Activated T-helper 1 cell treated with Interleukin-2 at 50 U/mL for 16 hours (primary cell): ENCODE results near the gene SH3BGR.
"Not testable (repeated sequence)": the region's sequence is repeated elsewhere in the genome, so short reads cannot be mapped to it uniquely, and the experiment has no call there.

Experiments
- DNase-seq: peaks from one replicate; pipeline ENCODE4 v3.0.0-alpha.2; 2020; ENCODE audit warnings: low read depth

SH3BGR gene

DNA sequence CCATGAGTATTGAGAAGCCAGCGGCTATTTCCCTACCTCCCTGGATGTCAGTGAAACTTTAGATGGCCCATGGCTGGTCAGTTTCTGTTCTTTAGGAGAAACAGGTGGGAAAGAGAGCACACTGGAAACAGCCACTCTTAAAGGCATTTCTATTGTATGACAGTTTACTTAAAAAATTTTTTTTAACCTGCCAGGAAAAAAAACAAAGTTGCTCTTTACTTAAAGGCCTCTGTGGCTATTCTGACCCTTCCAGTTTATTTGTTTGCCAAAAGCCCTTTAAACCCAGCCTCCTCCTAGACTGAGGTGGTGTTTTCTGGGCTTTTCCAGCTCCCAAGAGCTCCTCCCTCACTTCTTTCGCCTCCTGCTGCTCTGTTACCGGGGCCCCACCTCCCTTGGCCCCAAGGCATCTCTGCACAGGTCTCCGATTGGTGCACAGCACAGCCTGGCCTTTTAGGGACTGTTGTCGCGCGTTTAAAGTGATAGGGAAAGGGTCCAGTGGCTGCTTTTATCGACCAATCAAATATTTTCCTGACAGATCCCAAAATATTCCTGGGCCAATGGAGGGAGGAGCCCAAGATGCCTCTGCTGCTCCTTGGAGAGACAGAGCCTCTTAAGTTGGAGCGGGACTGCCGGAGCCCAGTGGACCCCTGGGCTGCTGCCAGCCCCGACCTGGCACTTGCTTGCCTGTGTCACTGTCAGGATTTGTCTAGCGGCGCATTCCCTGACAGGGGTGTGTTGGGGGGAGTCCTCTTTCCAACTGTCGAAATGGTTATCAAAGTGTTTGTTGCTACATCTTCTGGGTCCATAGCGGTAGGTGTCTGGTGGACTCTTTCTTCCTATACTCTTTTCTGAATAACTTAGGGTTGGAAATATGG lies at the start of gene SH3BGR:
SH3BGR (plus strand) TSS at position 639 of the 875 bp plus-strand sequence; CDS start at position 766, 127 bp downstream.
- DNase-seq: no peak

DNA sequence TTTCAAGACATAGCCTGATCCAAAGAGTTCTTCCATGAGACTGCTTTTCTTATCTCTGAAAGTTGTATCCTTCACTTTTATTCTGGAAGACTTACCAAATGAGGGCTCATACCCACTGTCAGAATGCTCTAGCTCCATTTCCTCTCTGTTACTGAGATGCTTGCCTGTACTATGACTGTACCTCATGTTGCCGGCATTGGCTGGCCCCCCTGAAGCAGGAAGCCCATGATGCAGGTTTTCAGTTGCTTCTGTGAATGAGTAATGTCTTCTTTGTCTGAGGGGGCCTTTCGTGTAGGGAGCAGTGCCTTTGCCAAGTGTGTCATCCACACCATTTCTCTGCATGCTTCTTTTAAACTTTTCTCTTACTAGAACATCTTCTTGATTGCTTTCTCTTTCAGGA lies 45.7 kb upstream of the SH3BGR start:
- no peak for DNase-seq

DNA sequence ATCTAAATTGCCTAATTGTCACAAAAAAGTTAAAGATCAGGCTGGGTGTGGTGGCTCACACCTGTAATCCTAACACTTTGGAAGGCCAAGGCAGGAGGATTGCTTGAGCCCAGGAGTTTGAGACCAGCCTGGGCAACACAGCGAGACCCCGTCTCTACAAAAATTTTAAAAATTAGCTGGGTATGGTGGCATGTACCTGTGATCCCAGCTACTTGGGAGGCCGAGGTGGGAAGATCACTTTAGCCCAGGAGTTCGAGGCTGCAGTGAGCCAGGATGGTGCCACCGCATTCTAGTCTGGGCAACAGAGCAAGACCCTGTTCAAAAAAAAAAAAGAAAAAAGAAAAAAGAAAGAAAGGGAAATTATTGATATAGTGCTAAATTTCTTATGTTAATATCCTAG lies 32.6 kb upstream of the SH3BGR start:
- not testable (repeated sequence) for DNase-seq

DNA sequence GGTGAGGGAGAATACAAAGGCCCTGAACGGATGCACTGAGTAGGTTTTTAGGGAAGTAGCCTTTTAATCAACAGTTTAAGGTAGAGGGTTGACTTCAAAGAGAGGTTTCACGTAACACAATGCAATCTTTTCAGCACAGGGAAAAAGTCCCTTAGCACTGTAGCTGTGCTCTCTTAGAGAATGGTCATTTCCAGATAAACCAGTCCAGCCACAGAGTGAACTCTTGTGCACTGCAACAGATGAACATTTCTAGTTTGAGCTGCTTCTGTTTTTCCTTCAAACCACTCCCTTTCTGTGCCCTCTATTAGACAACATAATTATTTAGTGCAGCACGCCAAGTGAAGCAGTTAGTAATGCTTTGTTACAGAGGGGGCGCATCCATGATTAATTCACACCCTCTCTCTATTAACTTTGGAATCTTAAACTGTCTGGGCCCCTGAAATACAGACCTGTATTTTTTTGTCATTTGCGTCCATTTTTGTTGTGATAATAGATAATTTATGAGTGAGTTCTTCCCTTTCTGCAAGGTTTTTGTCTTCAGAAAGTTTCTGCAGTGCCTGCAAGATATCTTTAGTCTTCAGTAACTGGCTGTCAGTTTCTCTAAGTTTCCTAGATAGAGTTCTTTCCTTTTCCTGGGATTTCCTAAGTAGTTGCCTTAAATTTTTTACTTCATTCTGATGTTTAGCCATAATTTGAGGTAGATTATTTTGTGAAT lies 29.1 kb upstream of the SH3BGR start:
- DNase-seq: no peak

DNA sequence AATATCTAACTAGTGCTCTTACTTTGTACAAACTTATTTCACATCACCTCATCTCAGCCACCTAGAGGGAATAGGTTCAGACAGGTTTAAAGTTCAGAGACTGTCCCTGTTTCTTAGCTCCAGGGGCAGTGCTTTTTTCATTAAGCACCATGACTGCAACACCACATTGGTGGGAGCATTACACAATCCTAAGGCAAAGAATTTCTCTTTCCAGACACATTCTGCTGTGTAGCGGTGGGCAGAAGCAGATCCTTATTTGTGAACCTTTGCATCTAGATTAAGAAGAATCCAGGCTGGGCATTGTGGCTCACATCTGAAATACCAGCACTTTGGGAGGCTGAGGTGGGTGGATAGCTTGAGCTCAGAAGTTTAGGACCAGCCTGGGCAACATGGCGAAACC lies 22.3 kb upstream of the SH3BGR start:
- no peak for DNase-seq

DNA sequence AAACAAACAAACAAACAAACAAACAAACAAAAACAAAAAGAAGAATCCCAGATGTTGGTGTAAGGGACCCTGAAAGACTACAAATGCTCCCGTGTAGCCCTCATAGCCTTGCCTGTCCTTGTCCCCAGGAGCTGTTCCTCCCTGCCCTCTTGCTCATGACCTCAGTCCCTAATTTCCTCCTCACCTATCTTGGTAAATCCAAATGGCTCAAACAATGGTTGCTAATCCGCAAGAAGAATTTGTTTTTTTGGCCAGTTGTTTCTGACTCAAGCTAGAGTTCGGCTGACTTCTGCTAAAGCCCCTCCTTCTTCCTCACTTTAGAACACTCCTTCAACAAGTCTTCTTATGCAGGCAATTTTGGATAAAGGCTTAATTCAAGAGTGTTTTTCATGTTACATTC lies 21.8 kb upstream of the SH3BGR start:
- no peak for DNase-seq

DNA sequence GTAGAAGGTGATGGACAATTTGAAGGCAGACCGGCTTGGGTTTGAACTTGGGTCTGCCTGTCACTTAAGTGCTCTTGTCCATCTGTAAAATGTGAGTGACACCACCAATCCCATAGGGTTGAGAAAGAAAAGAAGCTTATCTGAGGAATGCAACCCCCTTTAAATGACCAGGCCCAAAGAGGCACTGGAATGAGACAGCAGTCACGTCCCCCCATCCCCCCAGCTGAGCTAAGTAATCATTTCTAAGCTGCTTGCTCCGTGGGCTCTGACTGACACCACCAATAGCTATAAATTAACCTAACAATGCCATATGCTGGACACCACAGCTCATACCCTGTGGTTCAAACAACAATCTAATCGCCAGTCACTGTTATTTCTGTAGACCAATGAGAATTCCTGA lies 21.3 kb upstream of the SH3BGR start:
- no peak for DNase-seq

DNA sequence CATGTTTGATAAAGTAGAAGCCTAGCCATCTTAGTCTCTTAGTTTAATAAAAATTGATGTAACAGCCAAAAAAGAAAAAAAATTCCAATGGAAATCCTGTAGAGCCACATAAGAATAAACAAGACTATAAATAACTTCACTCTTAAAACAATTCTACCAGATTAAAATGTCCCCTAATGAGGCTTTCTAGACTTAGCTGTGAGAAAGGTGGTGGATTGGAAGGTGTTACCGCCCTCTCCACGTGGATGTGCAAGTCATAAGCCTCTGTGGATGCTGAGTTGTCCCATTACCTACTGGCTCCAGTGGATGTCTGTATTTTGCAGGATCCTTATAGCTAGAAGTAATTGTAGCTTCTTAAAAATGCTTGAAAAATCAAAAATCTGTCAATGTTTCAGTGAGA lies 20.8 kb upstream of the SH3BGR start:
- DNase-seq: no peak

DNA sequence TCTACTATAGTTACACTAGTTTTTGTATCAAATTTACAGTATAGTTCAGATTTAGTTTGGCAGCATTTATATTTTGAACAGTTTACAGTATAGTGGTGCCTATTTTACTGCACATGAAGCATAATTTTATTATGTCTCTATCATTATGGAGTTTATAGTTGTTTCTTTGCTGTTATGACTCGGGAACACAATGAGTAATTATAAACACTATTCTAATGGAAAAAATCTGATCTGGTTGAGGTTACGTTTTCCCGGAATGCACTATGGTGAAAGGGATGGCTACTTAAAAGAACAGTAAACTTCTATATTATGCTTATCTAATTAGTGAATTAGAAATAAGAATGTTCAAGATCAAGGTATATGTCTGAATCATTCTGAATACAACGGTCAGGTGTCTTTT lies 16.8 kb upstream of the SH3BGR start:
- no peak for DNase-seq

DNA sequence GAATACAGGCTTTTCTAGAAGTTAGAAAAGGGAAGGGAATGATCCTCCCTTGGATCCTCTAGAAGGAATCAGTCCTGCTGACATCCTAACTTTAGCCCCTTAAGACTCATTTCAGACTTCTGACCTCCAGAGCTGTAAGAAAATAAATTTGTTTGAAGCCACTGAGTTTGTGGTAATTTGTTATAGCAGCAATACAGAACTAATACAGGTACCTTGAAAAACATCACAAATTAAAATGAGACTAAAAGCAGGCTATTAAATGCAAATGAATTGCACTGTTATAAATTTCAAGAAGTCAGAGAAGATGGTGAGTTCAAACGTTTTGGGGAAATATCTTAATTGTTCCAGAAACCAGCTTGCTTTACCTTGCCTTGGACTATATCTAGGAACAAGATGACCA lies 12.5 kb upstream of the SH3BGR start:
- no peak for DNase-seq

DNA sequence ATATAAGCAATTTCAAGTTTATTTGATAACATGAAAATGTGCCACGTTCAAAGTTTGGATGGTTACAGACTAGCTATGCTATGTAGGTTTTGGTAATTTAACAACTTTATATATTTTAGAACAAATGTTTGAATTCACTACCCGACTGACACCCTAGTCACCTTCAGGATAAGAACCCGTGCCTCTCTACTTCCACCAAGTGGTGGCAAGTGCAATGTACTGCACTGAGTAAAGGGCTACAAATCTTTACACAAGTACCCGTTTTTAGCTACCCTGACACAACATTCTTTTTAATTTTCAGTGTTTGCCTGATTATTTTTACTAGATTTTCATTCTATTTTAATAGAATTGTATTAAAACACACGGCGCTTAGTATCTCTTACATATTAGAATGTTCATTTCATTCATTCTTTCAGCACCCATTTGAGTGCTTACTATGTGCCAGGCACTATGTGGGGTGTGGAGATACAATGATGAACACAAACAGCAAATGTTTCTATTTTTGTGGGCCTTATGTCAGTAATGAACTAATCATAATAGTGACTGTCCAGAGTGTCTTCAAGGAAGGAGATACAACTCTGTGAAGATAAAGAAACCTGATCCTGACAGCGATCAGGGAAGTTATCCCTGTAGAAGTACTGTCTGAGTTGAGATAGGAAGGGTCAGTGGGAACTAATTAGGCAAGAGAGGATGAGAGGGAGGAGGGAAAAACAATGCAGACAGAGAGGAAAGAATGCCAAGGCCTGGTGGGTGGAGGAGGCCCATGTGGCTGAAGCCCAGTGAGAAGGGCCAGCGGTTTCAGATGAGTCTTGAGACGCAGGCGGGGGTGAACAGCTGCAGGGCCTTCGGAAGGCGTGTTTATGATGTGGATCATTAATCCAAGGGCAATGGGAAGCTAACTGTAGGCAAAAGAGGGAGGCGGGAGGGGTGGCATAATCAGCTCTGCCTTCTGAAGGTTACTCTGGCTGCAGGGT lies 10.0 kb upstream of the SH3BGR start:
- DNase-seq: peak; percentile 5

DNA sequence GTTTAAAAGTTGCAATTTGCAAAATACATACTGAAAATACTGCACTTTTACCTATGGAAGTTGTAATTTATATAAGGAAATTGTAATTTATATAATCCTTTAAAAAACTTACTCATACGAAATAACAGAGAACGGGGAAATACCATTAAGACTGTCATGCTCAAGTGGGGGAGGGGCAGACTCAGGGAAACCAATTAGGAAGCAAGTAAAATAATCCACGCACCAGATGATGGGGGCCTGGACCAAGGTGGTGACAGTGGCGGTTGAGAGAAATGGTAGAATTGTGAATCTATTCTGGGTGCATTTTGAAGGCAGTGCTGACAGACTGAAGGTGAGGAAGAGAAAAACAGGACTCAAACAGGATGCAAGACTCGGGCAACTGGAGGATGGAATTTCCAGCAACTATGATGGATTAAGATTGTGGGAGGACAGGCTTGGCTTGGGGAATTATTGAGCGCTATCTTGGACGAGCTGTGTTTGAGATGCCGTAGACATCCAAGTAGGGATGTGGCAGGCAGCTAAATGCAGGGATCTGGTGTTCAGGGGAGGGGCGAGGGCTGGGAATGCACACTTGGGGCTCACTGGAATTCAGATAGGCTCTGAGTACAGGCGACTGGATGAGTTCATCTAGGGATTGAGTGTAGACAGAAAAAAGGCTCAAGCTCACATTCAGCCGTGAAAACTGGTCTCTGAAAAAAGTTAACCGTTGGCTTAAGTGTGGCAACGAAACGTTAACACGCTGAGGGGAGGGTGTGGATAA lies 7.2 kb upstream of the SH3BGR start:
- DNase-seq: no peak

DNA sequence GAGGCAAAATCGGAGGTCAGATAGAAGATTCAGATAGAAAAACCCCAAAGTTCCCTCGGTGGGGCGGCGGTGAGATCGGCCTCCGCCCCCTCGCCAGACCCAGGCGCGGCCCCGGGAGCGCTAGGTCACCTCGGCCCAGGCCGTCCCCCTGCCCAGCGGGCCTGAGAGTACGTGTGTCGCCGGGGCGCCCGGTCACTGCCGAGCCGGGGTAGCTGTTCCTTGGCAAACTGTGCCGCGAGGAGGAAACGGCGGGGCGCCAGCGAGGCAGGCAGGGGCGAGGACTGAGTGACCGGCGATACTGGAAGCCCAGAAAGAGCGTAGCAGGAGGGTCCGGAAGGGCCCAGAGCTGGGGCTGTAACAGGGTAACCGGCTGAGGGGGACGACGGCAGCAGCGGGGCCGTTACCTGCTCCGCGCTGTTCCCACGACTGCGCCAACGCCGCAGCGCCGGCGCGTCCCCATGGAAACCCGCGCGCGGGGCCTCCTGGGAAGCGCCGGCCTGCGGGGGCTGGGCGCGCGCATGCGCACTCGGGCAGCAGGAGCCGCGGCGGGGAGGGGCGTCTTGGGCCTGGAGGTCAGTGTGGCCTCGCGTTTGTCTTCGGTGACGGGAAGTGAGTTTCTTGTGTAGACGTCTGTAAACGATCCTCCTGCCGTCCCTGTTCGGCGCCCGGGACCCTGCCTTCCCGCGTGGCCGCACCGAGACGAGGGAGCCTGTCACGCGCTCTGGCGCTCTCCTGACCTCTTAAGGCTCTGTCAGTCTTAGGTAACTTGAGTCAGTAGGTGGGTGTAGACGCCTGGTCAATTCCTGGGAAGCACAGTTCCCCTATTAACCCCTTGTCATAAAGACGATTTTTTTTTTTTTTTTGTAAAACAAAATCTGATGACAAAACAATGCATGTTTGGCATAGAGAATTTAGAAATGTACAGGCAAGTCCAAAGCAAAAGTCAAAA lies 6.2 kb upstream of the SH3BGR start, which contains the start of gene LCA5L:
LCA5L (minus strand) TSS at position 458 of the 949 bp plus-strand sequence. CDS start 17,285 bp downstream, outside the sequence.
- DNase-seq: peak; percentile 88

DNA sequence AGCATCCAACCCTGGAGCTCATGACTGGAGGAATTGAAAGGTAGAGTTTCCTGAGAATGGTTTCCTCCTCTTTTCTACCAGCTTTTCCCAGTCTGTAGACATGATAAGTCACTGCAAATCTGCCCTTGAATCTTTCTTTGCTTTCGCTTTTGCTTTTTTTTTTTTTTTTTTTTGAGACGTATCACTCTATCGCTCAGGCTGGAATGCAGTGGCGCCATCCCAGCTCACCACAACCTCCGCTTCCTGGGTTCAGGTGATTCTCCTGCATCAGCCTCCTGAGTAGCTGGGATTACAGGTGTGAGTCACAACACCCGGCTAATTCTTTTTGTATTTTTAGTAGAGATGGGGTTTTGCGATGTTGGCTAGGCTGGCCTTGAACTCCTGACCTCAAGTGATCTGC lies 4.5 kb upstream of the SH3BGR start:
- no peak for DNase-seq

DNA sequence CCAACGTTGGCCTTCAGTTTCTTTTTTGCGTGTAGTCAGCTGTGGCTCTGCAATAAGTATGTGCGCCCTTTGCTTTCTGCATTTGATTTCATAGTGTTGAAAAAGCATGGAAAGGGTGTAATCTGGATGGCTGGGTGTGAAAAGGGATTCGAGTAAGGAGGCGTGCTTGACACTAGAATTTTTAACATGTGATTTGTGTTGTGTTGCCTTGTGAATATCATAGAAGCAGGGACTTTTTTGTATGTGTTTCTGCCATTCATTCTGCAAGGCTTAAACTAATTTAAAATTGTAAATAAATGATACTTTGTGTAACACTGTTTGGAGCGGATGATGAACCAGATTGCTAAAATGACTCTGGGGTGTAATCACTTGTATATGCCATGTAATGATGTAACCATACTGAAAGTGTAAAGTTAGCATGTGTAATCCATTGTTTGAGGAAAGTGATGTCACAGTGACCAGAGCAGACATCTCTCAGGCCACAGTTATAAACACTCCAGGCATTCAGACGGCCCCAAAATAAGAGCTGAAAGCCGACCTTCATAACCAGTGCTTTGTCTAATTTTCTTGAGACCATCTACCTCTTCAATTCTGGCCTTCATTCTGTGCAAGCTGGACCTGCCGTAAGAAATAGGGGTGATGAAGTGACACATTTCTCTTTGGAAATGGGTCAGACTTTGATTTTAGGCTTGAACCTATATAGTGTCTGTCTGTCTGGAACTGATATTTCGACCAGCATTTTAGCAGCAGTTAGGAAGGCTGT lies 618 bp downstream of the SH3BGR start:
- DNase-seq: no peak

DNA sequence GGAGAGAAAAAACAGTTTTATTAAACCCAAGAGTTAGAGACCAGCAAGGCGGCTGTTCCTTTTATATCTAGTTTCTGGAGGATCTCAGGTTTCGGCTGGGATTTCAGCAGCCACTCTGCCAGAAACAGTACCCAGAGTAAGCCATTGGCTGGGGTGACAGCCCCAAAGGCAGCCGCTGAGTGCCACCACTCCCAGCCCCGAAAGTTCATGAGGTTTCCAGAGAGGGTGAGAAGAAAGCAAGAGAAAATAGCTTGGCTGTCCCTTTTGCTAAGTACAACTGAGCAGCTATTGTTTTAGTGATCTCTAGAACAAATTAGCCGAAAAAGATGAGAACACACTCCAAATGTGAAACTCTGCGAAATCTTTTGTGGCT lies 1.2 kb downstream of the SH3BGR start:
- no peak for DNase-seq

DNA sequence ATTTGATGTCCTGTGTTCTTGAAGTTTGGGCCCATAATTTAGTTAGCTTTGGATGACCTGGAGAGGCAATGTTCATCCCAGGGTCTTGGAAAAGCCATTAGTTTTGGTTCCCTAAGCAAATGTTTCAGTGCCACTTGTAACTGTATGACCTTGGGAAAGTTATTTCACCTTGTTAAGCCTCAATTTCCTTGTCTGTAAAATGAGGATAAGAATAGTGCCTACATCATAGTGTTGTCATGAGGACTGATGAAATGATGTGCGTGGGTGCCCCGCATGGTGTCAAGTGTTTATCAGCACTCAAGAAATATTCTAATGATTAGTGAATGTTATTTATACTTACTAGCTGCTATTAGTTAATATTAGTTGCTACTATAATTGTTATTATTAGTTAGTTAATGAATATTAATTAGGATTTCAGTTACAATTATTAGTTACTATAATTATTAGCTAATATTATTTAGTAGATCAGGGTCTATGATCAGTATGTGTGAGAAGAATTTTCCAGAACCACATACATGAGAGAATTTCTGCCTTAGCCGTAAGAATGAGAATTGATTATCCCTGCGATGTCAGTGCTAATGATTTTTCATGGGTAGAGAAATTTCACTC lies 1.9 kb downstream of the SH3BGR start:
- no peak for DNase-seq

DNA sequence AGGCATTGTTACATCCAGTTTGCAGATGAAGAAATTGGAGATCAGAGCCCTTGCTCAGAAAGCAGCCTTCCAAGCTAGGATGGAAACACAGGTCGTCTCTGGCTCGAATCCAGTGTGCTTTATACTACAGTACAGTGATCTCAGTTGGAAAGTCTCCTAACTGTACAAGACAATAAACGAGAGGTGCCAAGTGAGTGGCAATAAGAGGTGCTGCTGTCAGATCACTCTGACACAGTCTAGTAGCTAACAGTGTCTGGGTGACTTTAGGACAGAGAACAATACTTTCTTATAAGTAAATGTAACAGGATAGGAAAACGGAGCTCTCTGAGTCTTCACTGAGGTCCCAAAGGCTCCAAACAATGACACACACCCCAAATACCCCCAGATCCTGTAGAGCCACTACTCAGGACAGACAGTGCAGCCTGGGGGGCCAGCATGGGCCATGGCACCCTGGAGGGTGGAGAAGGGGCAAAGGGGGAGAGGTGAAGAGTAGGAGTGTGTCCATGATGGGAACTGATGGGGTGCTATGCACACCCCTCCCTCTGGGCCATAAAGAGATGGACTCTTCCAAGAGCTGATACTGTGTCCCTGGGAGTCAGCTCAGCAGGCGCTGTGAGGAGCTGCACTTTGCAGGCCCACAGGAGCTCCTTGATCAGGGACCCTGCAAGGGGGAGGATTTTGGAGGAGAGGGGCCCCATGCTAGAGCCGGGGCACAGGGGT lies 3.3 kb downstream of the SH3BGR start:
- DNase-seq: no peak
